HL-60/S4 treated with phorbol 12-myristate 13-acetate at 8.2 ng/mL for 4 days and 3 days (cell line): ENCODE data around the gene TAGLN3.
"Not testable (repeated sequence)": the region's sequence is repeated elsewhere in the genome, so short reads cannot be mapped to it uniquely, and the experiment has no call there.

Experiments
- in situ Hi-C: fragments of 300-500 bp; cut with MboI; formaldehyde crosslinking; loops from 2 replicates; pipeline ENCODE4 v1.15.0; 2022; ENCODE audit warnings: low sequenced_read_pairs

TAGLN3 gene

DNA sequence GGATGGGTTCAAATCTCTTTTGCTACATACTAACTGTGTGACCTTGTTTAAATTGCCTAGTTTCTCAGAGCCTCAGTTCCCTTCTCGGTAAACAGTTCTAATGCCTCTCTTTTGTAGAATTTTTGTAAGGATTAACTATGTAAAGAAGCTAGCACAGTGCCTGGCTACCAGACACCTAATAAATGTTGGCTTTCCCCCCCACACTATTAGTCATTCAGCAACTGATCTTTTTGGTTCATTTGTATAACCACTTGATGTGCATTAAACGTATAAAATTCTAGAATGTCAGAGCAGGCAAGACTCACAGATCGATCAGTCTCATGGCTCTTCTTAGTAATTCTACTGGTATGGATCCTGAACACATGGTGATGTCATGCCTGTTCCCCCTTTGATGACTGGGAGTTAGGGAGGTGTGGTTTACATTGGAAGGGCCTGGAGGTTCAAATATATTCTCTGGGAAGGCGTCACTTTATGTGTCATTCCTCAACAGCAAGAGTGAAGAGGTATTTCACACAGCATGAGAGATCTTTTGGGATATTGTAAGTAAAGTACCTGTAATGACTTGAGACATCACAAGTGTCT is 6.5 kb downstream of the TAGLN3 start:
- in situ Hi-C loops = no loop called here

DNA sequence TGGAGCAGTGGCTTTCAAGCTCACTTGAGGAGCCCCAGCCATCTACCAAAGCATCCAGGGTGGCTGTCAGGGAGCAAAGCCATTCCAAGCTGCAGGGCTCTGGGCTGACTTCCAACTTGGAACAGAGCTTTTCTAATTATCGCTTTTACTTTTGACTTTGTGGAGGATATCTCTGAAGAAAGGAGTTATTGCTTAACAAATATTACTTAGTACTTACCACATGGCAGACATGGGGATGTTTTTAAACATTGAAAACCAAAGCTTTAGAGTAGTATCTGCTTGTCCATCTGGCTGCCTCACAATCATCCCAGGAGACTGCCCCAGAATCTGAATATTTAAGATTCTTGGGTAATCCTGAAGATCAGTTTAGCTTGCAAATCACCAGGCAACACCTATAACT is 8.9 kb downstream of the TAGLN3 start:
- in situ Hi-C loops = no loop called here

DNA sequence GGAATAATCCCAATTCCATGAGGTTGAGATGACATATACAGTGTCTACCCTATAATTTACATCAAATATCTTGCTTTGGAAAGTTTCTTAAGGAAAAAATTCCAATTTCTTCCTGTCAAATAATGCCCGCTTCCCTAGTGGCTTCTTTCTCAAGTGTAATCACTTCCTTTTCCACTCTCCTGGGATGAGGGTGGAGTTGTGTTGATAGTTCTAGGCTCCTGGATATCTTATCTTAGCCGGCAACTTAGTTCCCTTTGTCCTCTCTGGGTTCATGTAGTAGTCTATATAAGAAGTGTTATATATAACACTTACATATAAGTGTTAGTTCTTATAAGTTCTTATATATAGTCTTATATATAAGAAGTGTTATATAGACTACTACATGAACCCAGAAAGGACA is 10.9 kb downstream of the TAGLN3 start:
- in situ Hi-C loops = no loop called here

DNA sequence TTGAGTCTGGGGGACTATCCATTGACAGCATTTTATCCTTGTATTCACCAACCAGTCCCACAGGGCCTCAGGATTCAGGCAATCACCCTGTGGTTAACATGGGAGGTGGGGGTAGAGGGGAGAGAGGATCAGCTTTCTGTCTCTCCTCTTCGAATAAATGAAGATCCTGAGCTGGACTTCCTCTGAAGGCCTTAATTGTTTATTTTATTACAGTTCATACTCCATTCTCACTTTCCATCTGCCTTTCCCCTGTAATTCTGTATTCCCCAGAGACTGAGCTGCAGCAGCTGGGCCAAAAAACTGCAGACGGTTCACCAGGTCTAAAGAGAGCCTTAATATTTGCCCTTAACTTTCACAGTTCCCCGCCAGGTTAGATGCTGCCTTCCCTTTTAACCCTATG is 11.9 kb downstream of the TAGLN3 start:
- in situ Hi-C loops = no loop called here

DNA sequence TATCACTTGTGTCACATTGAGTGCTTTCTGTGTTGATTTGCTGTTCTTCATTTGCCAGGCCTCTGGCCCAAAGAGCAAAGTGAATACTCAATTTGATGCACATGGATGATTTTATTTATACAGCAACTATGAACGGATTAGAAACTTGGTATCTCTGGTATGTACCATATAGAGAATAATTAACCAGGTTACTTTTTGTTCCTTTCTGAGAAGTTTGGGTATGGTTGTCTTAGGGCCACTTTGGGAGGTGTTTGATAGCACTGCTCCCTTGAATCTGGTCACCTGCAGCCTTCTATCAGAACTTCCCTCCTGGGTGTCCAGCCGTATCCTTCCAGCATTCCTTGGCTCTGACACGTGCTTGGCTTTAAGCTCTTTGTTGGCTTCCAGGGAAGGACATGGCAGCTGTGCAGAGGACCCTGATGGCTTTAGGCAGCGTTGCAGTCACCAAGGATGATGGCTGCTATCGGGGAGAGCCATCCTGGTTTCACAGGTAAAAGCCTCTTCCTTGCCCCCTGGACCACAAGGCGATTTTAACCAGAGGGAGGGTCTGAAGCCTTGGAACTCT is 12.7 kb downstream of the TAGLN3 start:
- in situ Hi-C loops = no loop called here

DNA sequence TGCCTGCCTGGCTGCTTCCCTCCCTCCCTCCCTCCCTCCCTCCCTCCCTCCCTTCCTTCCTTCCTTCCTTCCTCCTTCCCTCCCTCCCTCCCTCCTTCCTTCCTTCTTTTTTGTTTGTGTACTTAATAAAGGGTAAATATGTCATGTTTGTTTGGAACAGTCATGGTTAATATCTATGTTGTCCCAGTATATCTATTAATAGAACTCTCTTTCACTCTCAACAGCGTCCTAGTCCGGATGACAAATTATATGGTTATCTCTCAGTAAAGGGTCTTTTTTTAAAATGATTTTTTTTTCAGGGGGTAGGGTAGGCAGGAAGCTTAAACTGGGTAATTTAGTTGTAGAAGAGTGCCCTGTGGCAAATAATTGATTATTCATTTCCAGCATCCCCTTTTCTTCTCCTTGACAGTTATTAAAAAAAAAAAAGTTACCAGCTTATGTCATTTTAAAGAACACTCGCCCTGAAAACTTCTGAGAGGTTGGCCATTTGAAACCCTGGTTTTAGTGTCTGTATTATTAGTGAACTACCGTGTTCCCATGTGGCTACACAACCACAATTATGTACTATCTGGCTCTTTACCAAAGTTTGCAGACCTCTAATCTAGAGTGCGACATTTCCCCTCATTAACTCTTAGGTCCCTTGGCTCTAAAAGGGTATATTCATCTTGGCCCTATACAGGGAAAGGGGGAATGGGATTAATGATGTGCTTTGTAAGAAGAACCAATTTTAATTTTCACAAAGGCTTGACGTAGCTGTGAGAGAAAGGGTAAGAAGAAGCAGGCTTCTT is 13.7 kb downstream of the TAGLN3 start:
- in situ Hi-C loops = no loop called here

DNA sequence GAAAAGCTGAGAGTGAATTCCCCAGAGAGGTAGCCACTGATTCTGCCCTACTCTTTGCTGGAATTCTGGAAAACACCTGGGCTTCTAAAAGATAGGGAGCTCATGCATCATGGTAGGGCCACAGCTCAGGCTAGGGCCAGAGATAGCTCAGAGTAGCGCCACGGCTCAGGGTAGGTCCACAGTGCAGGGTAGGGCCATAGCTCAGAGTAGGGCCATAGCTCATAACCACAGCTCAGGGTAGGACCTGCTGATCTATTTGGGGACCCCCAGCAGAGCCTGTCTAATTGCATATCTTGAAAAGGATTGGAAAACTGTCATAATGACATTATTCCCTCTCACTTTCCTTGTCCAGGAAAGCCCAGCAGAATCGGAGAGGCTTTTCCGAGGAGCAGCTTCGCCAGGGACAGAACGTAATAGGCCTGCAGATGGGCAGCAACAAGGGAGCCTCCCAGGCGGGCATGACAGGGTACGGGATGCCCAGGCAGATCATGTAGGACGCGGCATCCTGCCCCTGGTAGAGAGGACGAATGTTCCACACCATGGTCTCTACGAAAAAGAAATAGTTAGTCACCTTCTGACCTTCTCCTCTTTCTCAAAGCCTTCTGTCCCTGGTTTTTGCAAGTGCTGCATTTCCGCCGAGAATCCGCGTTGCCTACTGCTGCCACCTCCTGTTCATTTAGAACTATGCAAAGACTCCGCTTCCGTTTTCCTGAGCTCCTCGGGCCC is 14.5 kb downstream of the TAGLN3 start:
- in situ Hi-C loops = no loop called here

DNA sequence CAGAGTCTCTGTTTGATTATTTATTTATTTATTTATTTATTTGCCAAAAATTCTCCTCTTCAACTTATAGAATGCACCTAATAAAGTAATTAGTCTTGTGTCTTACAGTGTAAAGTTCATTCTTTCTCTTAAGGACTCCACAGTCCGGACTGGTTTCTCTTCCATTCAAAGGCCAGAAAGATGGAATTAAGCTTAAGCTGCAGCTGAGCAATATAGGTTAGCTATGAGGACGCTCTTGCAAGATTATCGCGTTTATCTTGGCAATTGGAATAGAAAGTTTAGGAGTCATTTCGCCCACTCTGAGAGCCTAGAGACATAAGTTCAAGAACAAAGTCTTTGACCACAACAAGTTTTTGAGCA is 15.0 kb downstream of the TAGLN3 start:
- in situ Hi-C loops = no loop called here

DNA sequence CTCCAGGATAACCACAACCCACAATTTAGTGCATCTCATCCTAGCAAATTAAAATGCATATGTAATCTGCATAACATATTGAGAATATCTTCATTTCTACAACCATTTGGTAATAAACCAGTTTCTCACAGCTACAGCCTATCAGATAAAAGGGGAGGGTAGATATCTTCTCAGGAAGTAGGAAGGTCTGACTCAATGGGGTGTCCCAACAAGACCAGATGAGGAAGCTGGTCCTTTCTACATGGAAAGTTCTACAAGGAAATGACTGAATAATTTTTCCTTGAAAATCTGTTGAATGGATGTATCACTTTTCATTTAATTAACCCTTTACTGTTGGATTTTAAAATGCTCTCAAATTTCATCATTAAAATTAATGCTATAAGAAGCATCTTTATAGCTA is 18.4 kb downstream of the TAGLN3 start:
- in situ Hi-C loops = no loop called here

DNA sequence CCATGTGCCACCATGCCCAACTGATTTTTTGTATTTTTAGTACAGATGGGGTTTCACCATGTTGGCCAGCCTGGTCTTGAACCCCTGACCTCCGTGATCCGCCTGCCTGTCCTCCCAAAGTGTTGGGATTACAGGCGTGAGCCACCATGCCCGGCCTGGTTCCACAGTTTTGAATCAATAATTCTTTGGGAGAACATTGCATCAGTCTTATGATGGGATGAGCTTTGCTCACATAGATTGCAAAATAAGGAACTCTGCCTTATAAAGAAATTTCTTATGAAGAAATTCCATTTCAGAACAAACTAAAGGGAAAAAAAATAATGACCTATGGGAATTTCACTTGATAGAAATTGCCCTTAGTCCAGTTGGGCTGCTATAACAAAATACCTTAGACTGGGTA is 20.0 kb downstream of the TAGLN3 start:
- in situ Hi-C loops = no loop called here

DNA sequence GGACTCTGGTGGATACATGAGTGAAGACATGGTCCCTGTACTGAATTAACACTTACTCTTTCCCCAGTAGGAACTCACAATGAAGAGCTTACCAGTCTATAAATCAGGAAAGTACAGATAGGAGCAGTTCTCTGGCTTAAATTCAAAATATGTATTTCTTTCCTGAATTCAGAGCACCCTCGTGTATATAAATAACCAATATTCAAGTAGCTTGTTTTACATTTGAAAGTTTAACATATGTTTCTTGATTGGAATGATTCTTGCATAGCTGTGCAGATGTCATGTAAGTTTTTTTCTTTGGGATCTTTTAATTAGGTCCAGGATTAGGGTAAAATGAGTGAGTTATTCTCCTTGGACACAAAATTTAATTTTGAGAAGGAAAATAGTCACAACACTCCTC is 21.0 kb downstream of the TAGLN3 start:
- in situ Hi-C loops = no loop called here

DNA sequence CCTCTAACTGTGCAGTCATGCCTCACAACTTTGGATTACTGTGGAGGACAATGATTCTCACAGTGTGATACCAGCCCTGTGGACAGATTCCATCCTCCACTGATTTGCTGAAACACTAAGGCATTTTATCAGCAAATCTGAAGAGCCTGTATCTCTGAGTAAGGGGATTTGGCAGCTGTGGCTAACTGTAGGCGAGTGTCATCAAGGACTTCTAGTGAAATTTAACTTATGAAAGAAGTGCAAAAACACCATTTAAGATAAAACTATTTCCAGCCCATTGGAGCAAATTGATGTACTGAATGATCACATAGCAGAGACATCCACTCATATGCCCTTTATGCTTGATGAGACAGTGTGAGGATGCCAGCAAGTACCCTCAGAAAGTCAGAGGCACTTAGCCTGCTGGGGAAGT is 22.0 kb downstream of the TAGLN3 start:
- in situ Hi-C loops = no loop called here

DNA sequence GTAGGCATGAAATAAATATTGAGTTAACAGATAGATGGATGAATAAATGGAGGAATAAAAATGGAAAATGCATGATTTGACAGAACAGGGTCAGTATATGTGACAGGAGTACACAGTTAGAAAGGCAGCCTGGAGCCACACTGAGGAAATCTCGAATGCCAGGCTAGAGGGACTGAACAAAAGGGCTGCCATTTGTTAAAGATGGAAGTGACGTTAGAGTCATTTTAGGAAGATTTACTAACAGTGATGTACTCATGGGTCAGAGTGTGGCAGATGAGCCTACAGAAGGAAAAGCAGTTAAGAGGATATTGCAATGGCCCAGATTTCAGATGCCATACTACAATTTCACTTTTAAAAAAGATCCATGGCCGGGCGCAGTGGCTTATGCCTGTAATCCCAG is 28.4 kb downstream of the TAGLN3 start:
- in situ Hi-C loops = no loop called here

DNA sequence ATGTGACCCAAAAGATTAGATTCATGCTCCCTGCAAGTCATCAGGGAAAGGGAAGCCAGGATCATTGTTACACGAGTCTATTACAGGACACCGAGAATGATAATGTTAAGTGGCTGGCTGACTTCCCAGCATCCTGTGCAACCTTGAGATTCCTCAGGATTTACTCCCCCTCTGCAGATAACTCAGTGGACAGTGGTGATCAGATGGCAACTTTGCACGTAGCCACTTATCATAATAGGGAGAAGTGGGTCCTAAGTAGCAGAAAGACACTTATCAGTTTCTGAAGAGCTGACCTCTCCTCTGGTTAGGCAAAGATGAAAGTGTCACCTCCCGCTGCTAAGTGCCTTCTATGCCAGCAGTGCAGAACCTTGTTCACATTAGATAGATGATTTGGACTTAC is 29.1 kb downstream of the TAGLN3 start:
- in situ Hi-C loops = no loop called here

DNA sequence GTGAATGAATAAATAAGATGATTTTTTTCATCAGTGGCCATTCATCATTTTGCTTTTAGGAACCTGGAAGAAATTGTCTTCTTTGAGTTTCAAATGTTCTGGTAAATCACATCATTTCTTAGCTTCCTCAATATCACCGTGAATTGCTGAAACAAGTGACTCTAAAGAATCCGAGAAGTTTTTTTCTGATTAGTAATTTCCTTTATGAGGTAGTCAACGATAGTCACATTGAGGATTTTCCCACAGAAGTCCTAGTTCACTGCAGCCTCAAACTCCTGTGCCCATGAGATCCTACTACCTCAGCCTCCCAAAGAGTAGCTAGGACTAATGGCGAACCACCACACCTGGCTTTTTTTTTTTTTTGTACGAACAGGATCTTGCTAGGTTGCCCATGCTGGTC is 32.2 kb downstream of the TAGLN3 start:
- in situ Hi-C loops = no loop called here

DNA sequence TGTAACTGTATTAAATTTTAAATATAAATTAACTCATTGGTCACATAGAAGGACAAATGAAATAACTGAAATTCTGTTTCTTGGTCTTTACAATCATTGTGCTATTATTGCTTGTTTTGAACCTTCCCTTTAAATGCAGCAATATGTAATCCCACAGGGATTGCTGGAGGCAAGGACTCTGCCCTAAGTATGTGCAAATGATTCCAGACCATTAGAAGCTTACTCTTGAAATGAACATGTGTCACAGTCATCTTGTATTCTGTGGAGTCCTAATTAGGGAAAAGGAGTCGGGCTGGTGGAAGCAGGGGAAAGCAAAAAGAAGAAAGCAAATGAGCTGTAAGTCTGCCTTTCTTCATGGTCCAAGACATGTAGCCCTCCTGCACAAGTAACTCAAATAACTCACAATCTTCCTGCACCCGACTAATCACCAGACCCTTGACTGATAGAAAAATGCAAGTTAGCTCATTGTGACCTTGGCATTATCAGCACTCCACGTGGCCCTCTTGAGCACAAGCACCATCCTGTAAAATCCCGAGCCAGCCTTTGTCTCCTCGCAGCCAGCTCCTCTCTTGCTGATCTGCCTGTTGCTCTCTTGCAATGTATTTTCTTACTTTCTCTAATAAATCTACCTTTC is 33.5 kb downstream of the TAGLN3 start:
- in situ Hi-C loops = no loop called here

DNA sequence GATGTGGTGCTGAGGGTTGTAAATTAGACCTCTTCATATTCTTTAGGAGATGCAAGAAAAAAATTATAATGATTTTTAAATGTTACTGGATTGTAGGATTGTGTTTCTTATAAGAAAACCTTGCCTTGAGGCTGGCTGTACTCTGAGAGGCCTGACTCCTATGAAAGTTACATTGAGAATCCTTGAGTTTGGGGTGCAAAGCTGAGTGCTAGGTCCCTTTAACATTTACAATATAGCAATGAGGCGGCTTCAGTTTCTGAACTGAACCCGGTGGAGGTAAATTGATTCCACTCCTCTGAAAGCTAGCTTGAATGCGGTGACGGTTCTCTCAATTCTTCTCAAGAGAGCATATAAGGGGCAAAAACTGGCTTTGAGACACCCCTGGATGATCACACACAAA is 35.7 kb downstream of the TAGLN3 start, which contains the start of gene TMPRSS7:
TSS of gene TMPRSS7 (plus strand) at position 301 of the 400 bp plus-strand sequence. CDS start 110 bp downstream, outside the sequence.
- in situ Hi-C loops = no loop called here

DNA sequence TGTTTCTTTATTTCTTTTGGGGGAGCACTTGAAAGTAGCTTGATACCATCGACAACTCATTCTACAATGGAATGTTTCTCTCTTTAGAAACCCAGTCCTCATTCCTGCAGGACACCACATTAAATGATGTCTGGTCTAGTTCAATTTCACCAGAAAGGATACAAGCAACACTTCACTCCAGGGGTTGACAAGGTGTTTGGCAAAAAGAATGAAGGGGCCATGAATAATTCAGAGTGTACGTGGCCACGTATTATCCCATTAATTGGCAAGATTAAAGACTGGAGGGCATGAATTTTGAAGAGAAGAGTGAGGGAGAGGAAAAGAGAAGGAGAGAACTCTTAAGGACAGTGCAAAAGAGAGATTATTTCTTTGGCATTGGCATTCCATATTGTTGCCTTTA is 36.5 kb downstream of the TAGLN3 start:
- in situ Hi-C loops = no loop called here

DNA sequence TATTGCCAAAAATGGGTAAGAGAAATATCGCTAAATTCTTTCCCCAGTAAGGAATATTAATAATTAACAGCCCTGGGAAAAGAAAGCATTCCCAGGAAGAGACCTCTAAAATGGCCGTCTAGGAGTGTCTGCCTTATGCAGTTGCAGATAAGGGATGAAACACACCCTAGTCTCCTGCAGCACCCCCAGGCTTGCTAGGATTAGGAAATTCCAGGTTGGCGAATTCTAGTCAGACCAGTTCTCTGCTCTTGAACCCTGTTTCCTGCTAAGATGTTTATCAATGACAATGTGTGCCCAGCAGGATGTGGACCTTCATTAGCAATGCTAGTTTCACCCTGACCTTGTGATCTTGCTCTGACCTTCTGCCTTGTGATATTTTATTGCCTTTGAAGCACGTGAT is 38.5 kb downstream of the TAGLN3 start:
- in situ Hi-C loops = not testable (repeated sequence)

DNA sequence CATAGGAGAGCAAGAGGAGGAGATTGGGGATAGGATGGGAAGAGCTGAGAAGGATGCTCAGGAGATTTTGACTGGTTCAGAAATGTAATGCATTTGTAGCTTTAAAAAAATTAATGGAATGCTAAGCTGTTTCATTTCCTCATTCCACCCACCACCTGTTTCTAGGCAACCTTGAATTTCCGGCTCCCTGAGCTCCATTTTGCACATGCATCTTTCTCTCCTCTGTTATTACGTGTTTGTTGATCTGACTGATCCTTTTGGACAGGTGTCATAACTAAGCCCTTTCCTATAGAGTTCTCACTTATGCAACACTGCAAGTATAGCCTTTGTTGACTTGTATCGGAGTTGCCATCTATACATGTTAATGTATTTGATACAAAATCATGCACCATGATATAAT is 40.1 kb downstream of the TAGLN3 start:
- in situ Hi-C loops = no loop called here

DNA sequence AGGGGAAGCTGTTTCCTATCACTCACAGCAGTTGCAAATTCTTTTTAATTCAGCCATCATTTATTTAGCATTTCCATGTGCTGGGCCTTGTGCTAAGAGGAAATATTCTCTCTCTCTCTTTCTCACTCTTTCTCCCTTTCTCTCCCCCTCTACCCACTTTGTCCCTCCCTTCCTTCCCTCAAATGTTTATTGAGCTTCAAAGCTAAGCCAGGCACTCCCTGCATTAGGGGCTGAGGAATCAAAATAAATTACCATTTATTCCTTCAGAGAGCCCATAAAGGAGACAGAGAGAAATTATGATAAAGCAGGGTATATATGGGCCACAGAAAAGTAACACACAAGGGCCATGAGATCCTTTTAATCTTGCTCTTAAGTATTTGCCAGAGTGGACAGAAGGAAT is 42.6 kb downstream of the TAGLN3 start:
- in situ Hi-C loops = no loop called here
